Ishikawa (cell line): ENCODE data around the gene ST6GALNAC4.

Experiments
- CEBPB ChIP-seq: IDR thresholded peaks from 2 replicates; pipeline ENCODE4 v1.6.1; 2012
- CREB1 ChIP-seq: IDR thresholded peaks from 2 replicates; pipeline ENCODE4 v1.6.1; 2012; ENCODE audit warnings: low read depth
- EGR1 ChIP-seq: IDR thresholded peaks from 2 replicates; pipeline ENCODE4 v1.6.1; 2012
- EP300 ChIP-seq: IDR thresholded peaks from 2 replicates; pipeline ENCODE4 v1.6.1; 2012; ENCODE audit warnings: borderline replicate concordance
- FOXM1 ChIP-seq: IDR thresholded peaks from 2 replicates; pipeline ENCODE4 v1.6.1; 2012; ENCODE audit warnings: low read depth, borderline replicate concordance
- NFIC ChIP-seq: IDR thresholded peaks from 2 replicates; pipeline ENCODE4 v1.6.1; 2012
- RAD21 ChIP-seq: IDR thresholded peaks from 2 replicates; pipeline ENCODE4 v1.6.1; 2012; ENCODE audit warnings: low read depth
- TAF1 ChIP-seq: IDR thresholded peaks from 2 replicates; pipeline ENCODE4 v1.6.1; 2012; ENCODE audit warnings: low read depth, mild to moderate bottlenecking
- TCF12 ChIP-seq: IDR thresholded peaks from 2 replicates; pipeline ENCODE4 v1.6.1; 2012; ENCODE audit warnings: low read depth
- TEAD4 ChIP-seq: IDR thresholded peaks from 2 replicates; pipeline ENCODE4 v1.6.1; 2012
- YY1 ChIP-seq: IDR thresholded peaks from 2 replicates; pipeline ENCODE4 v1.6.1; 2012; ENCODE audit warnings: low read depth
- ZBTB7A ChIP-seq: IDR thresholded peaks from 2 replicates; pipeline ENCODE4 v1.6.1; 2012; ENCODE audit warnings: low read depth
- TF ChIP-seq, protein P1 (sequence below): IDR thresholded peaks from 2 replicates; pipeline ENCODE4 v1.6.1; 2012; ENCODE audit warnings: low read depth, mild to moderate bottlenecking
- TF ChIP-seq, protein P2 (sequence below): IDR thresholded peaks from 2 replicates; pipeline ENCODE4 v1.6.1; 2012
- TF ChIP-seq, protein P3 (sequence below): IDR thresholded peaks from 2 replicates; pipeline ENCODE4 v1.6.1; 2012

ST6GALNAC4 gene

DNA sequence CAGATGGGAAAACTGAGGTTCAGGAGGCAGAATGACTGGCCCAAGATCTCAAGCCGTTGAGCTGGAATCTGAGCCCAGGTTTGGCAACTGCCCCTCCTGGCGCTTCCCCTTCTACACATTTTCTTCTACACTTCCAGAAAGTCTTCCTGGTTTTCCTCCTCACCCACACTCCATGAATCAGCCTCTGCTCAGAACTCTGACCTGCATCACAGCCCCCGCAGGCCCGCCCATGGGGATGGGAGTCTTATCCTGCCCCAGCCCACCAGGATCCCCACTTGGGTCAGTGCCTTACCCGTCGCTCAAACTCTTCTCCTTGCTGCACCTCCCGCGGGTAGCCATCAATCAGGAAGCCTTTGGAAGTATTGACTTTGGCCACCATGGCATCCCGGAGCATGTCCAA, 45.3 kb downstream of the ST6GALNAC4 start:
- TF ChIP-seq YY1: no peak
- TF ChIP-seq ZBTB7A: no peak
- TF ChIP-seq, protein P1, sequence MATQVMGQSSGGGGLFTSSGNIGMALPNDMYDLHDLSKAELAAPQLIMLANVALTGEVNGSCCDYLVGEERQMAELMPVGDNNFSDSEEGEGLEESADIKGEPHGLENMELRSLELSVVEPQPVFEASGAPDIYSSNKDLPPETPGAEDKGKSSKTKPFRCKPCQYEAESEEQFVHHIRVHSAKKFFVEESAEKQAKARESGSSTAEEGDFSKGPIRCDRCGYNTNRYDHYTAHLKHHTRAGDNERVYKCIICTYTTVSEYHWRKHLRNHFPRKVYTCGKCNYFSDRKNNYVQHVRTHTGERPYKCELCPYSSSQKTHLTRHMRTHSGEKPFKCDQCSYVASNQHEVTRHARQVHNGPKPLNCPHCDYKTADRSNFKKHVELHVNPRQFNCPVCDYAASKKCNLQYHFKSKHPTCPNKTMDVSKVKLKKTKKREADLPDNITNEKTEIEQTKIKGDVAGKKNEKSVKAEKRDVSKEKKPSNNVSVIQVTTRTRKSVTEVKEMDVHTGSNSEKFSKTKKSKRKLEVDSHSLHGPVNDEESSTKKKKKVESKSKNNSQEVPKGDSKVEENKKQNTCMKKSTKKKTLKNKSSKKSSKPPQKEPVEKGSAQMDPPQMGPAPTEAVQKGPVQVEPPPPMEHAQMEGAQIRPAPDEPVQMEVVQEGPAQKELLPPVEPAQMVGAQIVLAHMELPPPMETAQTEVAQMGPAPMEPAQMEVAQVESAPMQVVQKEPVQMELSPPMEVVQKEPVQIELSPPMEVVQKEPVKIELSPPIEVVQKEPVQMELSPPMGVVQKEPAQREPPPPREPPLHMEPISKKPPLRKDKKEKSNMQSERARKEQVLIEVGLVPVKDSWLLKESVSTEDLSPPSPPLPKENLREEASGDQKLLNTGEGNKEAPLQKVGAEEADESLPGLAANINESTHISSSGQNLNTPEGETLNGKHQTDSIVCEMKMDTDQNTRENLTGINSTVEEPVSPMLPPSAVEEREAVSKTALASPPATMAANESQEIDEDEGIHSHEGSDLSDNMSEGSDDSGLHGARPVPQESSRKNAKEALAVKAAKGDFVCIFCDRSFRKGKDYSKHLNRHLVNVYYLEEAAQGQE: no peak
- no peak for TF ChIP-seq RAD21
- TF ChIP-seq EGR1: no peak
- TF ChIP-seq CREB1: no peak
- TF ChIP-seq, protein P2, sequence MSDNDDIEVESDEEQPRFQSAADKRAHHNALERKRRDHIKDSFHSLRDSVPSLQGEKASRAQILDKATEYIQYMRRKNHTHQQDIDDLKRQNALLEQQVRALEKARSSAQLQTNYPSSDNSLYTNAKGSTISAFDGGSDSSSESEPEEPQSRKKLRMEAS: no peak
- TF ChIP-seq TCF12: no peak
- no peak for TF ChIP-seq TEAD4
- TF ChIP-seq NFIC: no peak
- TF ChIP-seq FOXM1: no peak
- no peak for TF ChIP-seq CEBPB
- no peak for TF ChIP-seq TAF1
- TF ChIP-seq, protein P3, sequence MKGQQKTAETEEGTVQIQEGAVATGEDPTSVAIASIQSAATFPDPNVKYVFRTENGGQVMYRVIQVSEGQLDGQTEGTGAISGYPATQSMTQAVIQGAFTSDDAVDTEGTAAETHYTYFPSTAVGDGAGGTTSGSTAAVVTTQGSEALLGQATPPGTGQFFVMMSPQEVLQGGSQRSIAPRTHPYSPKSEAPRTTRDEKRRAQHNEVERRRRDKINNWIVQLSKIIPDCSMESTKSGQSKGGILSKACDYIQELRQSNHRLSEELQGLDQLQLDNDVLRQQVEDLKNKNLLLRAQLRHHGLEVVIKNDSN: no peak
- no peak for TF ChIP-seq EP300

DNA sequence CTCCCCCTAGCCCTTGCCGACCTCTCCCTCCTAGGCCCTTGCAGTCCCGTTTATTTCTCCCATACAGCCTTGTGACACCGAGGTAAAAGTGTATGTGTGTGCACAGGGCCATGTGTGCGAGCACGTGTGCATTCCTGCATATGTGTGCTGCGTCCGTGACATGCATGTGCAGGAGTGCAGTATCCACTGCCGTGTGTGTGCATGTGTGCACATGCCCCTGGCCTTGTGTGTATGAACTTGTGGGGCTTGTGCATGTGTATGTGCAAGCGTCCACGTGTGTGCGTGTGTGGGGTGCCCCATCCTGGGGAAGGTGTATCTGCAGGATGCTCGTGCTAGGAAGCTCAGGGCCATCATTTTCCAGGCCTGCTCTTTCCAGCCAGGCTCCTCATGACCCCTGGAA, 46.0 kb downstream of the ST6GALNAC4 start:
- no peak for TF ChIP-seq TEAD4
- TF ChIP-seq, protein P1: no peak
- no peak for TF ChIP-seq RAD21
- no peak for TF ChIP-seq TCF12
- TF ChIP-seq TAF1: no peak
- no peak for TF ChIP-seq ZBTB7A
- TF ChIP-seq CREB1: no peak
- no peak for TF ChIP-seq NFIC
- TF ChIP-seq, protein P3: no peak
- TF ChIP-seq, protein P2: no peak
- TF ChIP-seq EGR1: no peak
- TF ChIP-seq CEBPB: no peak
- no peak for TF ChIP-seq YY1
- no peak for TF ChIP-seq FOXM1

DNA sequence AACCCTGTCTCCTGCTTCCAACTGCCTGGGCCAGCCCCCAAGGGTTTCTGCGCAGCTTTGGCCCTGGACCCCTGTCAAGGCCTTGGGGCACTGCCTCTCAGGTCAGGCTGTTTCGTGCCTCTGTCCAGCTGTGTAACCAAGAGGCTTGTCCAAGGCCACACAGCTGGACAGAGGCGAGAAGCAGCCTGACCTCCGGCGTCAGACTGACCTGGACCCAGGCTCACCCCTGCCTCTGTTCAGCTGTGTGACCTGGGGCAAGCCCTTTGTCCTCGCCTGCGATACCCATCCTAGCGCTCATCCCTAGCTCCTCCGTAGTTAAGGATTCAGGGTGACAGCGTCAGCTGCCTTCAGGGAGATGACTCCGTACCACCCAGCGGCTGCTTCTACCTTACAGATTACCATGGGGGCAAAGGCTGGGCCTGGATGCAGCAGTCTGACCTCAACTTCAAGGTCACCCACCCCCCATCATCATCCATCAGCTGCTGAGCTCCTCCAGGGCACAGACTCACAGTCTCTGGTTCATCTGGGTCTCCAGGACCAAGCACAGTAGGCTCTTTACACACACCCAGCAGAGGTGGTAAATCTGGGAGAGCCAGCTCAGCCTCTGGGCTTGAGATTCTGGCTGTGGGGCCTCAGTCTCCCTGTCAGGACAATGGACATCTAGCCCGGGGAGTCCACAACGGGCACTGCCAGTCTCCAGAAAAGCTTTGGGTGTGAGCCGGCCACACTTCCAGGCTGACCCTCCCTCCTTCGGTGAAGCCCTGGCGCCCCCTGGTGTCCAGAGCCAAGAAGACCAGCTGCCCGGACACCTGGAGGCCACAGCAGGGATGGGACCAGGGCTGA, 47.3 kb downstream of the ST6GALNAC4 start:
- TF ChIP-seq NFIC (no peak), RAD21 (peak; percentile 94)

DNA sequence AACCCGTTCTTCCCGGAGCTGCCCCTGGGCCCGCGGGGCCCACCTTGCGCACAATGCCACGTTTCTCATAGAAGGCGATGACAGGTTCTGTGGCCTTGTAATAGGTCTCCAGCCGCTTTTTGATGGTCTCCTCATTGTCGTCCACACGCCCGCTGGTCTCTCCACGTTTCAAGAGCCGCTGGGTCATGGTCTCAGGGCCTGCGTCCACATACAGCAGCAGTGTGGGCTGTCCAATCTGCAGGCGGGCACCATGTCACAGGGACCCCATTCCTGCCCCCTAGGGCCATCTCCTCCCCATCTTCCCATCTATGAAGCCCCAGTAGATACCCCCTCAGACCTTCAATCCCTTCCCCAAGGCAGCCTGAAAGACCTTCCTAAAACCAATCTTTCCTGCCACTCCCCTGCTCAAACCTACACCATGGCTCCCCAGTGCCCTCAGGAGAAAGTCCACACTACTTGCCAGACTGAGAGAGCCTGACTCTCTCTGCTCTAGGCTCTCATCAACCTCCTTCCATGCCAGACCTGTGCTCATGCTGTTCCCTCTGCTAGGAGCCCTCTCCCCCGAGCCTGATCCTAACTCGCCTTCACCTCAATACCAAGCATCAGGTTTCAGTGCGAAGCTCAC, 48.5 kb downstream of the ST6GALNAC4 start:
- TF ChIP-seq NFIC (no peak), YY1 (no peak), TCF12 (no peak), TAF1 (no peak), RAD21 (no peak), FOXM1 (no peak), ZBTB7A (no peak), EGR1 (no peak)
- TF ChIP-seq, protein P2: no peak
- TF ChIP-seq, protein P1: no peak
